Islet precursor cell (in vitro differentiated cells): Measurements from ENCODE around the gene PGLYRP4.

Source experiments
- DNase-seq: peaks from one replicate; pipeline ENCODE4 v3.0.0-alpha.2; 2018

The PGLYRP4 gene

GRCh38 chr1:153374071-153374470 lies 25.4 kb upstream of the PGLYRP4 start:
- DNase-seq = peak; percentile 30

GRCh38 chr1:153372571-153372970 lies 23.9 kb upstream of the PGLYRP4 start:
- peak; percentile 4 for DNase-seq

GRCh38 chr1:153371231-153371630 lies 22.6 kb upstream of the PGLYRP4 start:
- DNase-seq = peak; percentile 22

- DNase-seq = no peak
Observed at GRCh38 chr1:153370146-153370545, 21.5 kb upstream of the PGLYRP4 start.

GRCh38 chr1:153368495-153368894 lies 19.9 kb upstream of the PGLYRP4 start:
- no peak for DNase-seq

- peak; percentile 19 for DNase-seq
Observed at GRCh38 chr1:153367090-153367489, 18.4 kb upstream of the PGLYRP4 start.

GRCh38 chr1:153366261-153366660 lies 17.6 kb upstream of the PGLYRP4 start:
- DNase-seq = no peak

- DNase-seq = no peak
Observed at GRCh38 chr1:153365696-153366095, 17.1 kb upstream of the PGLYRP4 start.

GRCh38 chr1:153364766-153365666 lies 16.4 kb upstream of the PGLYRP4 start:
- peak; percentile 56 for DNase-seq

- DNase-seq = peak; percentile 69
Observed at GRCh38 chr1:153364156-153364555, 15.5 kb upstream of the PGLYRP4 start.

GRCh38 chr1:153363641-153364040 lies 15.0 kb upstream of the PGLYRP4 start:
- peak; percentile 41 for DNase-seq

GRCh38 chr1:153362187-153362775 lies 13.6 kb upstream of the PGLYRP4 start:
- DNase-seq = peak; percentile 43

- DNase-seq = peak; percentile 56
Observed at GRCh38 chr1:153361480-153362109, 13.0 kb upstream of the PGLYRP4 start.

- DNase-seq = peak; percentile 35
Observed at GRCh38 chr1:153360592-153361479, 12.2 kb upstream of the PGLYRP4 start.

GRCh38 chr1:153360190-153360589 lies 11.5 kb upstream of the PGLYRP4 start:
- DNase-seq = no peak

GRCh38 chr1:153359241-153359640 lies 10.6 kb upstream of the PGLYRP4 start:
- peak; percentile 23 for DNase-seq

GRCh38 chr1:153358691-153358975 lies 10.0 kb upstream of the PGLYRP4 start:
- peak; percentile 7 for DNase-seq

GRCh38 chr1:153357853-153358690 lies 9.4 kb upstream of the PGLYRP4 start, which contains the start of gene S100A9:
Gene S100A9, plus strand, starts transcription at chr1:153357854. Its CDS starts 430 bp downstream, at chr1:153358284.
- DNase-seq = peak; percentile 10

- DNase-seq = peak; percentile 51
Observed at GRCh38 chr1:153357076-153357852, 8.6 kb upstream of the PGLYRP4 start.

- peak; percentile 41 for DNase-seq
Observed at GRCh38 chr1:153356392-153357075, 7.9 kb upstream of the PGLYRP4 start.
